Tibial nerve (tissue), 4 donors: ENCODE results near the gene FCF1. TPM values are rescaled to one million over a fixed set of nuclear protein-coding genes. Genes with fewer than 3 reads are reported as not detected.
"Not testable (repeated sequence)": the region's sequence is repeated elsewhere in the genome, so short reads cannot be mapped to it uniquely, and the experiment has no call there.

ENCODE experiments used
- DNase-seq, 2 donors: peaks; one replicate each; pipeline ENCODE4 v3.0.0-alpha.2; 2019; ENCODE audit warnings: low spot score in 2 of 2
- H3K27ac ChIP-seq, 4 donors: fragments of 200-600 bp; sonication (generic) in 3 of 4; one replicate each; pipeline ENCODE4 v1.5.1; 2017 to 2019; ENCODE audit warnings: mild to moderate bottlenecking in 1 of 4
- H3K27me3 ChIP-seq, 2 donors: fragments of 200-600 bp; sonication (generic) in 1 of 2; one replicate each; pipeline versions ENCODE4 v1.5.1 to v1.6.0; 2017 to 2019
- H3K36me3 ChIP-seq, 3 donors: fragments of 200-600 bp; sonication (generic); one replicate each; pipeline ENCODE4 v1.5.1; 2018 to 2019
- H3K4me1 ChIP-seq, 4 donors: fragments of 200-600 bp; sonication (generic) in 3 of 4; one replicate each; pipeline ENCODE4 v1.5.1; 2017 to 2019
- H3K4me3 ChIP-seq, 4 donors: fragments of 200-600 bp; sonication (generic) in 3 of 4; one replicate each; pipeline ENCODE4 v1.5.1; 2017 to 2019; ENCODE audit warnings: mild to moderate bottlenecking in 1 of 4, moderate library complexity in 1 of 4
- H3K9me3 ChIP-seq, 4 donors: fragments of 200-600 bp; sonication (generic) in 3 of 4; one replicate each; pipeline ENCODE4 v1.5.1; 2017 to 2019
- EP300 ChIP-seq, 2 donors: sonication (generic); formaldehyde crosslinking; IDR thresholded peaks; one replicate each; pipeline ENCODE4 v1.6.1; 2017; ENCODE audit warnings: antibody characterized with exemption in 2 of 2, mild to moderate bottlenecking in 1 of 2
- POLR2A ChIP-seq, 2 donors: fragments of 450-650 bp; IDR thresholded peaks; one replicate each; pipeline ENCODE4 v1.6.1; 2017; ENCODE audit warnings: antibody characterized with exemption in 2 of 2, mild to moderate bottlenecking in 2 of 2, moderate library complexity in 2 of 2
- WGBS, 2 donors: methylation state at CpG; one replicate each; pipeline ENCODE4 v1.1.5; 2018; 5-methylcytosine and 5-hydroxymethylcytosine counted together
- total RNA-seq, 4 donors: library from RNA; depleted of rRNA; stranded (reverse); fragments of >200 nt; gene quantifications; one replicate each; pipeline ENCODE4 v1.1.0, GENCODE V29; 2016
- TF ChIP-seq, protein P1 (sequence below), 5 experiments: fragments of 200-600 bp in 3 of 5; fragments of 450-650 bp in 2 of 5; sonication (generic) in 3 of 5; IDR thresholded peaks; one replicate each; pipeline ENCODE4 v1.5.1; 2016 to 2019; ENCODE audit warnings: antibody characterized with exemption in 5 of 5, mild to moderate bottlenecking in 3 of 5, moderate library complexity in 2 of 5

FCF1 gene
- total RNA-seq, 4 donors from 2014 or later: 16.8 to 39.8 (median 32.6) TPM

DNA sequence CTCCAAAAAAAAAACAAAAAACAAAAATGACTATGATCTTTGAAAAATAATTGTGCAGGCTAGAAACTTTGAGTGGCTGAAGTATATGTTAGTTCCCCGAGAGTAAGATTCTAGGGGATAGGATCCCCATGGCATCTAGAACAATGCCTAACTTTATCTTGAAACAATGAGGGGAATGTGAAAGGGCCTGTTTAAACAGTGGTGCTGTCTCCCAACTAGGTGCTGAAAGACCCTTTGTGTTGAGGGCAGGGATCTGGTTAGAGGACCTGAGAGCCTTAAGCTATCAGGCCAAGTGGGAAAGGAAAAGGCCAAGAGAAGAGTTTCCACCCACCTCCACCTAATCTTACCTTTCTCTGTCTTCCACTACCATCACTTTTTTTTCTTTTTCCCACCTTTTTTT, 43.4 kb downstream of the FCF1 start:
- Histone ChIP-seq H3K36me3 (no peaks in the 10 kb centered on the region), H3K9me3 (peaks cover 0 to 18% (median 0%) of the 10 kb centered on the region in 4 donors), H3K27ac (no peak overlapping the region), H3K4me3 (no peak overlapping the region), H3K4me1 (no peaks in the 10 kb centered on the region), H3K27me3 (no peaks in the 10 kb centered on the region)
- WGBS, 2 donors: 44 to 48% methylated on average over 1 of the region's 1 CpG
- DNase-seq: no peak
- TF ChIP-seq POLR2A (IDR thresholded peaks at IDR 0.05) (no peak), EP300 (IDR thresholded peaks at IDR 0.05) (no peak)
- TF ChIP-seq, protein P1, sequence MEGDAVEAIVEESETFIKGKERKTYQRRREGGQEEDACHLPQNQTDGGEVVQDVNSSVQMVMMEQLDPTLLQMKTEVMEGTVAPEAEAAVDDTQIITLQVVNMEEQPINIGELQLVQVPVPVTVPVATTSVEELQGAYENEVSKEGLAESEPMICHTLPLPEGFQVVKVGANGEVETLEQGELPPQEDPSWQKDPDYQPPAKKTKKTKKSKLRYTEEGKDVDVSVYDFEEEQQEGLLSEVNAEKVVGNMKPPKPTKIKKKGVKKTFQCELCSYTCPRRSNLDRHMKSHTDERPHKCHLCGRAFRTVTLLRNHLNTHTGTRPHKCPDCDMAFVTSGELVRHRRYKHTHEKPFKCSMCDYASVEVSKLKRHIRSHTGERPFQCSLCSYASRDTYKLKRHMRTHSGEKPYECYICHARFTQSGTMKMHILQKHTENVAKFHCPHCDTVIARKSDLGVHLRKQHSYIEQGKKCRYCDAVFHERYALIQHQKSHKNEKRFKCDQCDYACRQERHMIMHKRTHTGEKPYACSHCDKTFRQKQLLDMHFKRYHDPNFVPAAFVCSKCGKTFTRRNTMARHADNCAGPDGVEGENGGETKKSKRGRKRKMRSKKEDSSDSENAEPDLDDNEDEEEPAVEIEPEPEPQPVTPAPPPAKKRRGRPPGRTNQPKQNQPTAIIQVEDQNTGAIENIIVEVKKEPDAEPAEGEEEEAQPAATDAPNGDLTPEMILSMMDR (IDR thresholded peaks at IDR 0.05): no peak

DNA sequence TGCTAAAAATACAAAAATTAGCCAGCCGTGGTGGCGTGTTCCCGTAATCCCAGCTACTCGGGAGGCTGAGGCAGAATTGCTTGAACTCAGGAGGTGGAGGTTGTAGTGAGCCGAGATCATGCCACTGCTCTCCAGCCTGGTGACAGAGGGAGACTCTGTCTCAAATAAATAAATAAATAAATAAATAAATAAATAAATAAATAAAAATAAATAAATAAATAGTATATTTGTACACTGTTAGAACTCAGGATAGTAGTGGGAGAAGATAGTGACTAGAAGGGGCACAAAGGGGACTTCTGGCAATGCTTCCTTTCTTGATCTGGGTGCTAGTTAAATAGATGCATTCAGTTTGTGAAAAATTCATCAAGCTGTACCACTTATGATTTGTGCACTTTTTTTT, 45.6 kb downstream of the FCF1 start:
- WGBS, 2 donors: 90 to 91% methylated on average over 5 of the region's 5 CpGs
- not testable (repeated sequence) for H3K27me3 ChIP-seq, H3K9me3 ChIP-seq, H3K36me3 ChIP-seq, H3K27ac ChIP-seq, H3K4me1 ChIP-seq, DNase-seq, H3K4me3 ChIP-seq

DNA sequence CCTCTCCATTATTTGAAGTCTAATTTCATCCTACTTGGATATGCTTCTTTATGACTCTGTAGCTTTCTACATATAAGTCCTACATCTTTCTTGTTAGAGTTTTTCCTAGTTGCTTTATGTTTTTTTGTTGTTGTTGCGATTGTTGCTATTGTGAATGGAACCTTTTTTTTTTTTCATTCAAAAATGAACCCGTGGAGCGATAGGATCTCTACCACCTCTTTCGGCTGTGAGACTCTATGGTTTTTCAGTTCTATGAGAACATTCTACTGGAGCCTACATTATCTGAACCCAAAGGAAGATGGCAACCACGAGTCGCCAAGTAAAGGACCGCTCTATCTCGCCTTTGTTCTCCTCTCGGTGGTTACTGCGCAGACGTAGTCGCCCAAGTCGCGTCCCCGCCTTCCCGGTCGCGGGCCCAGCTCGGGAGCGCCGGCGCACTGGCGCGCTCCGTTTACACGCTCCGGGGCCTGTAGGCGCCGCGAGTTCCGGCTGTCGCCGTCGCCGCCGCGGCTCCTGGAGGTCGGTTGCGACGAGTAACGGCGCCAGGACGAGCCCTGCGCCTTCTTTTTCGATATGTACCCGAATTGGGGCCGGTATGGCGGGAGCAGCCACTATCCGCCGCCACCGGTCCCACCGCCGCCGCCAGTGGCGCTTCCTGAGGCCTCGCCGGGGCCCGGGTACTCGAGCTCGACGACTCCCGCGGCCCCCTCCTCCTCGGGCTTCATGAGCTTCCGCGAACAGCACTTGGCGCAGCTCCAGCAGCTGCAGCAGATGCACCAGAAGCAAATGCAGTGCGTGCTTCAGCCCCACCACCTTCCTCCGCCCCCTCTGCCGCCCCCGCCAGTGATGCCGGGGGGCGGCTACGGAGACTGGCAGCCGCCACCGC, 50.2 kb downstream of the FCF1 start, which contains the start of gene YLPM1:
YLPM1 (plus strand) TSS at position 400 of the 886 bp plus-strand sequence; CDS start at position 574, 174 bp downstream.
- H3K4me1 ChIP-seq: peaks cover 0 to 49% (median 26%) of the 10 kb centered on the region in 4 donors
- no peaks in the 10 kb centered on the region for H3K27me3 ChIP-seq
- peak within 1 kb of the TSS; percentile 70 to 100 (median 86) for H3K4me3 ChIP-seq
- TF ChIP-seq EP300 (IDR thresholded peaks at IDR 0.05): peak; percentile 34 to 94
- TF ChIP-seq POLR2A (IDR thresholded peaks at IDR 0.05): peak; percentile 60 to 78
- TF ChIP-seq, protein P1 (IDR thresholded peaks at IDR 0.05): peak; percentile 40 to 79 (median 50)
- no peaks in the 10 kb centered on the region for H3K9me3 ChIP-seq
- H3K36me3 ChIP-seq: no peaks in the 10 kb centered on the region
- peak; percentile 73 to 84 for DNase-seq
- peak within 1 kb of the TSS; percentile 79 to 91 (median 85) for H3K27ac ChIP-seq
- 0 to 1% methylated on average over 39 to 55 of the region's 76 CpGs for WGBS, 2 donors

DNA sequence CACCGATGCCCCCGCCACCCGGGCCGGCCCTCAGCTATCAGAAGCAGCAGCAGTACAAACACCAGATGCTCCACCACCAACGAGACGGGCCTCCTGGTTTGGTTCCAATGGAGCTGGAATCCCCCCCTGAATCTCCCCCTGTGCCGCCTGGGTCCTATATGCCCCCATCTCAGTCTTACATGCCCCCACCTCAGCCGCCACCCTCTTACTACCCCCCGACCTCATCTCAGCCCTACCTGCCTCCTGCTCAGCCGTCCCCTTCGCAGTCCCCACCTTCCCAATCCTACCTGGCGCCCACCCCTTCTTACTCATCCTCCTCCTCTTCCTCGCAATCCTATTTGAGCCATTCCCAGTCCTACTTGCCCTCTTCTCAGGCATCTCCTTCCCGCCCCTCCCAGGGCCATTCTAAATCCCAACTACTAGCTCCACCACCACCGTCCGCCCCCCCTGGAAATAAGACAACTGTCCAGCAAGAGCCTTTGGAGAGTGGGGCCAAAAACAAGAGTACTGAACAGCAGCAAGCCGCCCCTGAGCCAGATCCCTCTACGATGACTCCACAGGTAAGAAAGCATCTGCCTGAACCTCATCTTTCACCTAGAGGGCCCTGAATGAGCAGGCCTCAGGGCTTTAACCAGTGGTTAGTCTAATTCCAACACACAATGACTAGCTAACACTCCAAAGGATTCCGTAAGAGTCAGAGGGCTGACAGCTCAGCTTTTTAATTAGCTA, 51.0 kb downstream of the FCF1 start:
- 1 to 2% methylated on average over 18 to 19 of the region's 19 CpGs for WGBS, 2 donors
- H3K9me3 ChIP-seq: no peaks in the 10 kb centered on the region
- TF ChIP-seq POLR2A (IDR thresholded peaks at IDR 0.05) (no peak), EP300 (IDR thresholded peaks at IDR 0.05) (no peak)
- TF ChIP-seq, protein P1 (IDR thresholded peaks at IDR 0.05): no peak
- H3K27me3 ChIP-seq: no peaks in the 10 kb centered on the region
- DNase-seq: peak in 1 of 2 donors; percentile 11
- peak overlapping the region; percentile 70 to 100 (median 86) for H3K4me3 ChIP-seq
- peak overlapping the region; percentile 79 to 91 (median 85) for H3K27ac ChIP-seq
- no peaks in the 10 kb centered on the region for H3K36me3 ChIP-seq
- peaks cover 0 to 54% (median 30%) of the 10 kb centered on the region in 4 donors for H3K4me1 ChIP-seq

DNA sequence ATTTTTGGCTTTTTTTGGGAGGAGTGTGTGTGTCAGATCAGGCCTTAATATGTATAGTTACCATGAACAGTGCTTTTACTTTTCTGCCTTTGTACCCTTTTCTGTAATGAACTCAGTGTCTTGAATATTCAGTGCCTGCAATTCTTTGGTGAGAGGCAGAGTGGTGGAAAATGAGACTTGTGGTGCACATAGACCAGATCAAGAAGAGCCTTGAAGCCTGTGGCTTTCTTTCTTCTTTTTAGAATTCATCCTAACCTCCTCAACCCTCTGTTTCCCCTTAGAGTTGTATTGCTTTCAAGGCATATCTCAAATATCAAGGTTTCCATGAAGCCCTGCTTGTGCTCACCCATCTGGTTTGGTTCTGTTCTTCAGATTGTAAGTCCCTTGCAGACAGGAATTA, 52.8 kb downstream of the FCF1 start:
- H3K4me3 ChIP-seq: peak overlapping the region in 1 of 4 donors; percentile 70
- H3K27me3 ChIP-seq: no peaks in the 10 kb centered on the region
- TF ChIP-seq, protein P1 (IDR thresholded peaks at IDR 0.05): no peak
- TF ChIP-seq POLR2A (IDR thresholded peaks at IDR 0.05): no peak
- TF ChIP-seq EP300 (IDR thresholded peaks at IDR 0.05): no peak
- DNase-seq: no peak
- no peaks in the 10 kb centered on the region for H3K36me3 ChIP-seq
- H3K4me1 ChIP-seq: peaks cover 0 to 54% (median 30%) of the 10 kb centered on the region in 4 donors
- peak overlapping the region in 1 of 4 donors; percentile 91 for H3K27ac ChIP-seq
- no peaks in the 10 kb centered on the region for H3K9me3 ChIP-seq
